Measurements from ENCODE around the gene DDX28. TPM values are rescaled to one million over a fixed set of nuclear protein-coding genes. Genes with fewer than 3 reads are reported as not detected.
"Not testable (repeated sequence)": the region's sequence is repeated elsewhere in the genome, so short reads cannot be mapped to it uniquely, and the experiment has no call there.

DDX28 gene
- total RNA-seq, 6 donors from 2014 or later: 4.4 to 13.2 (median 12.1) TPM

DNA sequence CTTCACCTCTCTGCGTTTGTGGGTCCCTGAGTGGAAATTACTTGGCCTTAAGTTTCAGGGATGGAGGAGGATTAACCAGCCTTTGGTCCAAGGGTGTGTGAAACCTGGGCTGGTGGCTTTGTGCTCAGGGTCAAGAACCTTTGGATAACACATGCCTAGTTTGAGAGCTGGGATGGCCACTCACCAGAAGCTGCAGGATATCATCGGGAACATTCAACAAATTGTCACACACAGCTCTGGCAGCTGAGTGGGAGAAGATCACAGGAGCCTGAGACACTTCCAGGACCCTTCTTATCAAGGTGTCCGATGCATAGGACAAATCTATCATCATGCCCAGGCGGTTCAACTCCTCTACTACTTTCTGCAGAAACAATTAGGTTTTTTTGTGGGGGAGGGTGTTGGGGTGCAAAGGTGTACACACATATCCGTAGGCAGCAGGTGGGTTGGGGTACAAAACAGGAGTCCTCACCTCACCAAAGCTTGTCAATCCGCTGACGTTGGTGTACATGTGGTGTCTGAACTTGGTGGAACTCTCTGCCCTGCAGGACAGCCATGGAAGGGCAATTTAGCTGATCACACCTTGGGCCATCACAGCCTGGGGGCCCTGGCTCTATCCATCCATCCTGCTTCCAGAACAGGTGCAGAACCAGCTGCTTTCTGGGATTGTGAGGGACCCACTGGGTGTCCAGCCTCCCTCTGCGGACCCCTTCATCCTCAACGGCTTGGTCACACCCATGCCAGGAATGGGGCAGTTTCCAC, 45.4 kb downstream of the DDX28 start:
- Histone ChIP-seq H3K4me3 (no peak overlapping the region), H3K27me3 (no peaks in the 10 kb centered on the region), H3K9me3 (no peaks in the 10 kb centered on the region), H3K4me1 (no peaks in the 10 kb centered on the region), H3K27ac (no peak overlapping the region), H3K36me3 (no peaks in the 10 kb centered on the region)
- DNase-seq (no peak), ATAC-seq (ENCODE audit: low FRiP score in 2 of 2) (no peak)
- TF ChIP-seq CTCF (IDR thresholded peaks at IDR 0.05) (no peak), POLR2AphosphoS5 (IDR thresholded peaks at IDR 0.05) (no peak), POLR2A (IDR thresholded peaks at IDR 0.05) (no peak), EP300 (IDR thresholded peaks at IDR 0.05) (no peak)
- WGBS, 2 donors: 83 to 88% methylated on average over 7 to 9 of the region's 9 CpGs

DNA sequence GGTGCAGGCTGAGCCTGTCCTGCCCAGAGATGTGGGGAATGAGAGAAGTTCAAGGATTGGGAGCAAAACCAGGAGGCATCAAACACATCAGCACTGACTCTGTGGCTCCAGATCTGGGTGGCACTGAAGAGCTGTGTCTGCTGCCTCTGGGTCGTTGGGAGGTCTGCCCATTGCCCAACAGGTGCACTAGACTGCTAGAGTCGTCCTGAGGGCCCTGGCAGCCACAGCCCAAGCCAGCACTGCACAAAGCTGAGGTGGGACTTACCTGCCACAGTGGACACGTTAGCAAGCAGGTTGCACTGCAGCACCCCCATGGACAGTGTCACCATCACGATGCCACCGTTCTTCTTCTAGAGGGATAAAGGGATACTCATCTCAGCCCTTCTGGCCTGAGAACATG, 46.0 kb downstream of the DDX28 start:
- DNase-seq (no peak), ATAC-seq (ENCODE audit: low FRiP score in 2 of 2) (no peak)
- TF ChIP-seq CTCF (IDR thresholded peaks at IDR 0.05) (no peak), EP300 (IDR thresholded peaks at IDR 0.05) (no peak), POLR2A (IDR thresholded peaks at IDR 0.05) (no peak), POLR2AphosphoS5 (IDR thresholded peaks at IDR 0.05) (no peak)

DNA sequence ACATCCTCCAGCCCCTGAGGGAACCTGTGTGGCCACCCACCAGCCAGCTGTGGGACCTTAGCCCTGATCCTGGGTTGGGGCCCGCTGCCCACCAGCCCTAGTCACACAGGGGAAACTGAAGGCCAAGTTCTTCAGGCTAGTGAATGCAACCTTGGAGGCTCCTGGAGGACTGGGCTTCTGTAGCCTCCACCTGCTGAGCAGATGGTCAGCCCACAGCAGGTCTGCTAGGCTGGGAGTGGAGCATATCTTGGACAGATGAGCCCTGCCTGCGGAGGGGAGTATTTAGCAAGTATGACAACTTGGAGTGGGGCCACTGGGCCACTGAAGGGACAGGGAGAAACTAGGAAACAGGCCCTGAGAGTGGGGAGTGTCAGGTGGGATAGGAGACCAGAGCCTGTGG, 46.8 kb downstream of the DDX28 start:
- TF ChIP-seq POLR2AphosphoS5 (IDR thresholded peaks at IDR 0.05): no peak
- TF ChIP-seq EP300 (IDR thresholded peaks at IDR 0.05): no peak
- no peak for TF ChIP-seq POLR2A (IDR thresholded peaks at IDR 0.05)
- no peak for TF ChIP-seq CTCF (IDR thresholded peaks at IDR 0.05)
- no peaks in the 10 kb centered on the region for H3K36me3 ChIP-seq
- no peaks in the 10 kb centered on the region for H3K27me3 ChIP-seq
- H3K4me1 ChIP-seq: no peaks in the 10 kb centered on the region
- no peaks in the 10 kb centered on the region for H3K9me3 ChIP-seq
- no peak for DNase-seq
- WGBS, 2 donors: 100% methylated on average over 1 to 2 of the region's 2 CpGs
- no peak overlapping the region for H3K4me3 ChIP-seq
- no peak overlapping the region for H3K27ac ChIP-seq
- ATAC-seq (ENCODE audit: low FRiP score in 2 of 2): no peak

More for the DNA sequence above, 46.0 kb downstream of the DDX28 start:
- 44 to 58% methylated on average over 3 to 5 of the region's 5 CpGs for WGBS, 2 donors
- H3K4me1 ChIP-seq: no peaks in the 10 kb centered on the region
- H3K27ac ChIP-seq: no peak overlapping the region
- H3K27me3 ChIP-seq: no peaks in the 10 kb centered on the region
- no peaks in the 10 kb centered on the region for H3K36me3 ChIP-seq
- H3K4me3 ChIP-seq: no peak overlapping the region
- H3K9me3 ChIP-seq: no peaks in the 10 kb centered on the region

- DNase-seq (no peak), ATAC-seq (ENCODE audit: low FRiP score in 2 of 2) (no peak)
- Histone ChIP-seq H3K9me3 (no peaks in the 10 kb centered on the region), H3K27ac (no peak overlapping the region), H3K4me1 (no peaks in the 10 kb centered on the region), H3K36me3 (no peaks in the 10 kb centered on the region), H3K4me3 (no peak overlapping the region), H3K27me3 (no peaks in the 10 kb centered on the region)
- 74 to 78% methylated on average over 14 of the region's 14 CpGs for WGBS, 2 donors
- TF ChIP-seq POLR2A (IDR thresholded peaks at IDR 0.05) (no peak), POLR2AphosphoS5 (IDR thresholded peaks at IDR 0.05) (no peak), EP300 (IDR thresholded peaks at IDR 0.05) (no peak), CTCF (IDR thresholded peaks at IDR 0.05) (no peak)
Measured at GRCh38 chr16:67975321-67976105, 47.5 kb downstream of the DDX28 start.

- ATAC-seq (ENCODE audit: low FRiP score in 2 of 2); H3K27me3 ChIP-seq; H3K4me3 ChIP-seq; H3K36me3 ChIP-seq; DNase-seq; H3K9me3 ChIP-seq; H3K27ac ChIP-seq: not testable (repeated sequence)
- H3K4me1 ChIP-seq: peaks cover 0 to 17% (median 6%) of the 10 kb centered on the region in 4 donors
- WGBS, 2 donors: 87 to 95% methylated on average over 7 of the region's 7 CpGs
Measured at GRCh38 chr16:67972285-67972684, 50.7 kb downstream of the DDX28 start.
